WERI-Rb-1 (cell line): ENCODE measurements around the gene SRMS.

Source experiments
- DNase-seq: peaks from one replicate; pipeline ENCODE4 v3.0.0-alpha.2; 2020
- H3K27ac ChIP-seq: fragments of 250-450 bp; sonication (Bioruptor Pico); 2 replicates; pipeline ENCODE4 v1.5.1; 2020; ENCODE audit warnings: mild to moderate bottlenecking, moderate library complexity
- H3K27me3 ChIP-seq: fragments of 250-450 bp; sonication (Bioruptor Pico); 2 replicates; pipeline ENCODE4 v1.5.1; 2021; ENCODE audit warnings: mild to moderate bottlenecking, low read depth, moderate library complexity; ENCODE audit not compliant: insufficient read depth, severe bottlenecking
- H3K36me3 ChIP-seq: fragments of 250-450 bp; sonication (Bioruptor Pico); 2 replicates; pipeline ENCODE4 v1.5.1; 2020; ENCODE audit warnings: mild to moderate bottlenecking, moderate library complexity
- H3K4me3 ChIP-seq: 2 replicates; pipeline ENCODE4 v1.5.1; 2011; ENCODE audit warnings: low read depth, mild to moderate bottlenecking, control low read depth, low read length
- H3K9me3 ChIP-seq: fragments of 250-450 bp; sonication (Bioruptor Pico); 2 replicates; pipeline ENCODE4 v1.5.1; 2021; ENCODE audit warnings: mild to moderate bottlenecking, moderate library complexity; ENCODE audit not compliant: severe bottlenecking
- TF ChIP-seq, protein P1 (sequence below): IDR thresholded peaks from 2 replicates; pipeline ENCODE4 v1.5.1; 2011; ENCODE audit warnings: low read depth, mild to moderate bottlenecking, control low read depth, inconsistent platforms, low read length

Gene SRMS

GRCh38 chr20:63513207-63513606 lies 34.3 kb downstream of the SRMS start:
- H3K27me3 ChIP-seq, result no peaks in the 10 kb centered on the region
- H3K4me3 ChIP-seq, result no peak overlapping the region
- H3K27ac ChIP-seq, result no peak overlapping the region
- DNase-seq, result no peak
- peaks cover 2% of the 10 kb centered on the region for H3K9me3 ChIP-seq
- TF ChIP-seq, protein P1, sequence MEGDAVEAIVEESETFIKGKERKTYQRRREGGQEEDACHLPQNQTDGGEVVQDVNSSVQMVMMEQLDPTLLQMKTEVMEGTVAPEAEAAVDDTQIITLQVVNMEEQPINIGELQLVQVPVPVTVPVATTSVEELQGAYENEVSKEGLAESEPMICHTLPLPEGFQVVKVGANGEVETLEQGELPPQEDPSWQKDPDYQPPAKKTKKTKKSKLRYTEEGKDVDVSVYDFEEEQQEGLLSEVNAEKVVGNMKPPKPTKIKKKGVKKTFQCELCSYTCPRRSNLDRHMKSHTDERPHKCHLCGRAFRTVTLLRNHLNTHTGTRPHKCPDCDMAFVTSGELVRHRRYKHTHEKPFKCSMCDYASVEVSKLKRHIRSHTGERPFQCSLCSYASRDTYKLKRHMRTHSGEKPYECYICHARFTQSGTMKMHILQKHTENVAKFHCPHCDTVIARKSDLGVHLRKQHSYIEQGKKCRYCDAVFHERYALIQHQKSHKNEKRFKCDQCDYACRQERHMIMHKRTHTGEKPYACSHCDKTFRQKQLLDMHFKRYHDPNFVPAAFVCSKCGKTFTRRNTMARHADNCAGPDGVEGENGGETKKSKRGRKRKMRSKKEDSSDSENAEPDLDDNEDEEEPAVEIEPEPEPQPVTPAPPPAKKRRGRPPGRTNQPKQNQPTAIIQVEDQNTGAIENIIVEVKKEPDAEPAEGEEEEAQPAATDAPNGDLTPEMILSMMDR, result no peak
- H3K36me3 ChIP-seq, result no peaks in the 10 kb centered on the region

- TF ChIP-seq, protein P1, result no peak
- peaks cover 15% of the 10 kb centered on the region for H3K9me3 ChIP-seq
- no peaks in the 10 kb centered on the region for H3K36me3 ChIP-seq
- no peaks in the 10 kb centered on the region for H3K27me3 ChIP-seq
- no peak overlapping the region for H3K27ac ChIP-seq
- H3K4me3 ChIP-seq, result no peak overlapping the region
- DNase-seq, result no peak
Measured at GRCh38 chr20:63509088-63509564, 38.4 kb downstream of the SRMS start.

GRCh38 chr20:63508072-63508768 lies 39.3 kb downstream of the SRMS start:
- H3K36me3 ChIP-seq, result no peaks in the 10 kb centered on the region
- no peak overlapping the region for H3K4me3 ChIP-seq
- H3K27me3 ChIP-seq, result no peaks in the 10 kb centered on the region
- TF ChIP-seq, protein P1, result no peak
- H3K27ac ChIP-seq, result no peak overlapping the region
- DNase-seq, result no peak
- H3K9me3 ChIP-seq, result peaks cover 15% of the 10 kb centered on the region

DNA sequence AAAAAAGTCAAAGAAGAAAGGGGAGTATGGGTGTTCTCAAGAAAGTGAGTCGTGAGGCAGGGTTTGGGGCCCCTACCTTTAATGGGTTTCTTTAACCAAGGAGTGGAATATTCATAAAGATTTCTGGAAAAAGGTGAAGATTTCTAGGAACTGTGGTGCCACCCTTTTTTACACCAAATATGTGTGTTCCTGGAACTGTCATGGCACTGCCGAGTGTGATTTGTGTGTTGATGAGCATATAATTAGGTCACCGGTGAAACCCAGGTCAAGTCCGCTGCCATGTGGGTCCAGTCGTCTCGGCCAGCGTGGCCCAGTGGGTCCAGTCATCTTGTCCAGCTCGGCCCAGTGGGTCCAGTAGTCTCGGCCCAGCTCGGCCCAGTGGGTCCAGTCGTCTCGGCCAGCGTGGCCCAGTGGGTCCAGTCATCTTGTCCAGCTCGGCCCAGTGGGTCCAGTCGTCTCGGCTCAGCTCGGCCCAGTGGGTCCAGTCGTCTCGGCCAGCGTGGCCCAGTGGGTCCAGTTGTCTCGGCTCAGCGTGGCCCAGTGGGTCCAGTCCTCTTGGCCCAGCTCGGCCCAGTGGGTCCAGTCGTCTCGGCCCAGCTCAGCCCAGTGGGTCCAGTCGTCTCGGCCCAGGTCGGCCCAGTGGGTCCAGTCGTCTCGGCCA lies 40.3 kb downstream of the SRMS start:
- no peak for DNase-seq
- no peak overlapping the region for H3K4me3 ChIP-seq
- H3K9me3 ChIP-seq, result peaks cover 15% of the 10 kb centered on the region
- no peak overlapping the region for H3K27ac ChIP-seq
- TF ChIP-seq, protein P1, result no peak
- no peaks in the 10 kb centered on the region for H3K27me3 ChIP-seq
- no peaks in the 10 kb centered on the region for H3K36me3 ChIP-seq

- Histone ChIP-seq H3K36me3 (no peaks in the 10 kb centered on the region), H3K27ac (no peak overlapping the region), H3K4me3 (no peak overlapping the region), H3K27me3 (no peaks in the 10 kb centered on the region), H3K9me3 (peaks cover 15% of the 10 kb centered on the region)
- DNase-seq, result no peak
- TF ChIP-seq, protein P1, result no peak
Measured at GRCh38 chr20:63505723-63506122, 41.8 kb downstream of the SRMS start.
